HEK293T (cell line): Measurements from ENCODE around the gene TEX2.

Source experiments
- FOXM1 ChIP-seq: fragments of 450-650 bp; IDR thresholded peaks from 2 replicates; pipeline ENCODE4 v1.6.1; 2017; ENCODE audit warnings: mild to moderate bottlenecking, borderline replicate concordance
- LEF1 ChIP-seq: fragments of 450-650 bp; IDR thresholded peaks from 2 replicates; pipeline ENCODE4 v1.6.1; 2017; ENCODE audit warnings: mild to moderate bottlenecking, borderline replicate concordance
- NFRKB ChIP-seq: fragments of 450-650 bp; IDR thresholded peaks from 2 replicates; pipeline ENCODE4 v1.6.1; 2016; ENCODE audit warnings: mild to moderate bottlenecking, moderate library complexity
- SP1 ChIP-seq: fragments of 450-650 bp; IDR thresholded peaks from 2 replicates; pipeline ENCODE4 v1.6.1; 2017
- SUZ12 ChIP-seq: fragments of 450-650 bp; IDR thresholded peaks from 2 replicates; pipeline ENCODE4 v1.6.1; 2016; ENCODE audit warnings: mild to moderate bottlenecking
- TARDBP ChIP-seq: fragments of 450-650 bp; IDR thresholded peaks from 2 replicates; pipeline ENCODE4 v1.6.1; 2016

DNA sequence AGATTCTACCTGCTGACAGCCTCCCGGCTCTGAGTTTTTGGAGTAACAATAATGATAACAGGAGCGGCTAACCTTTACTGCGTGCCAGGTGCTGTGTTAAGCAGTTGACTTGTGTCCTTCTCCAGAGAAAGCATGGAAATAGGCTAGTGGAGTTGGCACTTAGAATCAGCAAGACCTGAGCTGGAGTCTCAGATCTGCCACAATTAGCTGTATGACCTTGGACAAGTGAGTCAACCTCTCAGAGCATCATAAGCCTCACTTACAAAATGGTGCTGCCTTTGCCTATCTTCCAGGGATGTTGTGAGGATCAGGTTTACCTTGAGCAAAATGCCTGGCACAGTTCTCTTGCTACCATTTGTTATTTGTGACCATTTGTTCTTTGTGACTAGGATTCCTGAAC lies 32.1 kb upstream of the TEX2 start:
- TF ChIP-seq SP1 (no peak), FOXM1 (no peak), TARDBP (no peak), NFRKB (no peak), SUZ12 (no peak), LEF1 (no peak)
